ENCODE data around the gene KDSR. TPM values are rescaled to one million over a fixed set of nuclear protein-coding genes. Genes with fewer than 3 reads are reported as not detected.

Gene KDSR
- total and polyA plus RNA-seq, 2 of the 13 experiments (the other 11 are each of a cell fraction or from before 2014, with no cell fraction given): 10.4 to 20.9 TPM

DNA sequence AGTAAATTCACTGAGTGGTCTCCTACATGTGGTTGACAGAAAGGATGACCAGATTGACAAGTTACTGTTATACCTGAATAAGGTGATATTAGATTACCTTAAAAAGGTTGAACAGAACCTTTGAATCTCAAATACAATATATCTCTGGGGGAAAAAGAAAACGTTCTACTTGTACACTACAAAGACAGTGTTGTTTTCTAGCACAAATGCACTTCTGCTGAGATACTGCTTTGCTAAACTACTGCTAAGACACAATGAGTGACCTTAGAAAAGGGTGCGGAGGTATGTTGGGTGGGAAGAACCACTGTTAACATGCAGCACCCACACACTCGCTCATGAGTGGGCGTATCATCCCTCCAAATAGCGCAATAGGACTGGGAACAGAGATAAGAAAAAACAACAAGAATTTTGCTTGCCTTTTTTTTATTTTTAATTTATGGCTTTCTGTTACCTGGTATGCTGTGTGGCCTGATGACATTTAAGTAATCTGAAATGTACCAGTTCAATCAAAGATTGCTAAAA lies 53.5 kb downstream of the KDSR start:
- Histone ChIP-seq H4K20me1 (ENCODE audit: insufficient read depth, low read length) (no peaks in the 10 kb centered on the region), H3K79me2 (ENCODE audit: insufficient read depth, low read length) (no peaks in the 10 kb centered on the region), H3K4me1 (ENCODE audit: insufficient read depth, low read length) (peaks cover 15% of the 10 kb centered on the region), H3K27ac (ENCODE audit: extremely low read length, insufficient read depth, low read length) (no peak overlapping the region), H3K9me3 (ENCODE audit: low read length) (no peaks in the 10 kb centered on the region), H3K36me3 (replicated peaks in 1 of 2; ENCODE audit: control insufficient read depth in 1 of 2, insufficient read depth in 2 of 2, low read length in 2 of 2) (no peaks in the 10 kb centered on the region), H3K27me3 (ENCODE audit: control insufficient read depth in 1 of 2, insufficient read depth in 2 of 2, low read length in 2 of 2) (peaks cover 0 to 27% of the 10 kb centered on the region in 2 experiments; a peak in 4 of 5 replicates), H3K4me2 (ENCODE audit: low read depth, low read length) (no peak overlapping the region), H3K9ac (ENCODE audit: insufficient read depth, low read depth, low read length) (no peak overlapping the region), H3K4me3 (replicated peaks in 1 of 3; ENCODE audit: insufficient read depth in 1 of 3, low read depth in 2 of 3, low read length in 3 of 3) (no peak overlapping the region), H2AFZ (ENCODE audit: low read length) (no peak overlapping the region)
- DNase-seq (ENCODE audit: low spot score): no peak
- FAIRE-seq: no peak
- WGBS (ENCODE audit: low lambda C conversion rate): 26% methylated on average over 5 of the region's 5 CpGs
- POLR2A ChIA-PET: no interaction called here
- in situ Hi-C loops (cut with HindIII; ENCODE audit: extremely low pct_ligation_motif_present, low pct_unique_long_range_greater_than_20kb) (loop anchor here (10.0 kb wide), 1 partner anchor 179 kb away; no protein-coding TSS in a partner anchor), intact Hi-C loops (cut with micrococcal nuclease; ENCODE audit: unreplicated experiment) (no loop called here)
- BruUV-seq (replicated peaks): no TSS peak
- TF ChIP-seq NR2C2 (CRISPR knock-in tag; IDR thresholded peaks at IDR 0.05; ENCODE audit: borderline replicate concordance) (no peak), ZNF720 (CRISPR knock-in tag; IDR thresholded peaks at IDR 0.05) (no peak), SUZ12 (IDR thresholded peaks at IDR 0.05; ENCODE audit: low read depth, low read length) (no peak), ZNF34 (CRISPR knock-in tag; IDR thresholded peaks at IDR 0.05; ENCODE audit: borderline replicate concordance) (no peak), SCMH1 (CRISPR knock-in tag; IDR thresholded peaks at IDR 0.05; ENCODE audit: borderline replicate concordance) (no peak), BORCS8-MEF2B (CRISPR knock-in tag; IDR thresholded peaks at IDR 0.05) (no peak)
- TF ChIP-seq, protein P1, sequence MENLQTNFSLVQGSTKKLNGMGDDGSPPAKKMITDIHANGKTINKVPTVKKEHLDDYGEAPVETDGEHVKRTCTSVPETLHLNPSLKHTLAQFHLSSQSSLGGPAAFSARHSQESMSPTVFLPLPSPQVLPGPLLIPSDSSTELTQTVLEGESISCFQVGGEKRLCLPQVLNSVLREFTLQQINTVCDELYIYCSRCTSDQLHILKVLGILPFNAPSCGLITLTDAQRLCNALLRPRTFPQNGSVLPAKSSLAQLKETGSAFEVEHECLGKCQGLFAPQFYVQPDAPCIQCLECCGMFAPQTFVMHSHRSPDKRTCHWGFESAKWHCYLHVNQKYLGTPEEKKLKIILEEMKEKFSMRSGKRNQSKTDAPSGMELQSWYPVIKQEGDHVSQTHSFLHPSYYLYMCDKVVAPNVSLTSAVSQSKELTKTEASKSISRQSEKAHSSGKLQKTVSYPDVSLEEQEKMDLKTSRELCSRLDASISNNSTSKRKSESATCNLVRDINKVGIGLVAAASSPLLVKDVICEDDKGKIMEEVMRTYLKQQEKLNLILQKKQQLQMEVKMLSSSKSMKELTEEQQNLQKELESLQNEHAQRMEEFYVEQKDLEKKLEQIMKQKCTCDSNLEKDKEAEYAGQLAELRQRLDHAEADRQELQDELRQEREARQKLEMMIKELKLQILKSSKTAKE (CRISPR knock-in tag; IDR thresholded peaks at IDR 0.05; ENCODE audit: borderline replicate concordance): no peak
- TF ChIP-seq, protein P2, sequence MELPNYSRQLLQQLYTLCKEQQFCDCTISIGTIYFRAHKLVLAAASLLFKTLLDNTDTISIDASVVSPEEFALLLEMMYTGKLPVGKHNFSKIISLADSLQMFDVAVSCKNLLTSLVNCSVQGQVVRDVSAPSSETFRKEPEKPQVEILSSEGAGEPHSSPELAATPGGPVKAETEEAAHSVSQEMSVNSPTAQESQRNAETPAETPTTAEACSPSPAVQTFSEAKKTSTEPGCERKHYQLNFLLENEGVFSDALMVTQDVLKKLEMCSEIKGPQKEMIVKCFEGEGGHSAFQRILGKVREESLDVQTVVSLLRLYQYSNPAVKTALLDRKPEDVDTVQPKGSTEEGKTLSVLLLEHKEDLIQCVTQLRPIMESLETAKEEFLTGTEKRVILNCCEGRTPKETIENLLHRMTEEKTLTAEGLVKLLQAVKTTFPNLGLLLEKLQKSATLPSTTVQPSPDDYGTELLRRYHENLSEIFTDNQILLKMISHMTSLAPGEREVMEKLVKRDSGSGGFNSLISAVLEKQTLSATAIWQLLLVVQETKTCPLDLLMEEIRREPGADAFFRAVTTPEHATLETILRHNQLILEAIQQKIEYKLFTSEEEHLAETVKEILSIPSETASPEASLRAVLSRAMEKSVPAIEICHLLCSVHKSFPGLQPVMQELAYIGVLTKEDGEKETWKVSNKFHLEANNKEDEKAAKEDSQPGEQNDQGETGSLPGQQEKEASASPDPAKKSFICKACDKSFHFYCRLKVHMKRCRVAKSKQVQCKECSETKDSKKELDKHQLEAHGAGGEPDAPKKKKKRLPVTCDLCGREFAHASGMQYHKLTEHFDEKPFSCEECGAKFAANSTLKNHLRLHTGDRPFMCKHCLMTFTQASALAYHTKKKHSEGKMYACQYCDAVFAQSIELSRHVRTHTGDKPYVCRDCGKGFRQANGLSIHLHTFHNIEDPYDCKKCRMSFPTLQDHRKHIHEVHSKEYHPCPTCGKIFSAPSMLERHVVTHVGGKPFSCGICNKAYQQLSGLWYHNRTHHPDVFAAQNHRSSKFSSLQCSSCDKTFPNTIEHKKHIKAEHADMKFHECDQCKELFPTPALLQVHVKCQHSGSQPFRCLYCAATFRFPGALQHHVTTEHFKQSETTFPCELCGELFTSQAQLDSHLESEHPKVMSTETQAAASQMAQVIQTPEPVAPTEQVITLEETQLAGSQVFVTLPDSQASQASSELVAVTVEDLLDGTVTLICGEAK (IDR thresholded peaks at IDR 0.05): no peak
- TF ChIP-seq, protein P2 (CRISPR knock-in tag; IDR thresholded peaks at IDR 0.05): no peak
- TF ChIP-seq, protein P3, sequence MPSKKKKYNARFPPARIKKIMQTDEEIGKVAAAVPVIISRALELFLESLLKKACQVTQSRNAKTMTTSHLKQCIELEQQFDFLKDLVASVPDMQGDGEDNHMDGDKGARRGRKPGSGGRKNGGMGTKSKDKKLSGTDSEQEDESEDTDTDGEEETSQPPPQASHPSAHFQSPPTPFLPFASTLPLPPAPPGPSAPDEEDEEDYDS (CRISPR knock-in tag; IDR thresholded peaks at IDR 0.05): no peak
- ATAC-seq: no peak
- CTCF ChIA-PET (ENCODE audit: low intra/inter-chr PET ratio, low total read pairs): no interaction called here

All from HepG2 (cell line).